CD14-positive monocyte (primary cell): ENCODE data around the gene EMILIN1. TPM values are rescaled to one million over a fixed set of nuclear protein-coding genes. Genes with fewer than 3 reads are reported as not detected.

ENCODE experiments used
- DNase-seq, 3 donors: peaks; one replicate each; pipeline ENCODE4 v3.0.0-alpha.2; 2011 to 2022
- H2AFZ ChIP-seq: 2 replicates; pipeline ENCODE4 v1.6.0; 2012; ENCODE audit warnings: mild to moderate bottlenecking, low read depth, low read length, inconsistent platforms; ENCODE audit not compliant: insufficient read depth, poor library complexity, severe bottlenecking
- H3K27ac ChIP-seq, 2 donors: 1 replicate in 1 of 2; 2 replicates in 1 of 2; pipeline ENCODE4 v1.5.1; 2012 to 2013; ENCODE audit warnings: low read length in 2 of 2, control low read depth in 1 of 2, inconsistent platforms in 1 of 2, low read depth in 1 of 2, mild to moderate bottlenecking in 1 of 2
- H3K27me3 ChIP-seq, 2 donors: one replicate each; pipeline versions ENCODE4 v1.6.0 to v1.6.1; 2011 to 2013; ENCODE audit warnings: low read length in 2 of 2; ENCODE audit not compliant: control insufficient read depth in 2 of 2, insufficient read depth in 2 of 2
- H3K36me3 ChIP-seq, 2 donors: replicated peaks in 1 of 2; 1 replicate in 1 of 2; 2 replicates in 1 of 2; pipeline versions ENCODE4 v1.5.1 to v1.6.1; 2012 to 2013; ENCODE audit warnings: low read length in 2 of 2, control low read depth in 1 of 2, inconsistent platforms in 1 of 2, mild to moderate bottlenecking in 1 of 2; ENCODE audit not compliant: insufficient read depth in 2 of 2, control insufficient read depth in 1 of 2
- H3K4me1 ChIP-seq, 2 donors: 1 replicate in 1 of 2; 2 replicates in 1 of 2; pipeline versions ENCODE4 v1.5.1 to v1.6.1; 2012 to 2013; ENCODE audit warnings: low read length in 2 of 2, control low read depth in 1 of 2, inconsistent platforms in 1 of 2, mild to moderate bottlenecking in 1 of 2, moderate library complexity in 1 of 2; ENCODE audit not compliant: insufficient read depth in 2 of 2, control insufficient read depth in 1 of 2
- H3K4me2 ChIP-seq: replicated peaks from 2 replicates; pipeline ENCODE3; 2012; ENCODE audit warnings: low read length, moderate library complexity, mild to moderate bottlenecking; ENCODE audit not compliant: poor library complexity, severe bottlenecking; ENCODE audit errors: extremely low read depth
- H3K4me3 ChIP-seq, 3 experiments: fragments of 200-600 bp in 1 of 3; sonication (generic) in 1 of 3; replicated peaks in 1 of 3; 1 replicate in 2 of 3; 2 replicates in 1 of 3; pipeline ENCODE4 v1.5.1; 2011 to 2013; ENCODE audit warnings: low read length in 3 of 3, mild to moderate bottlenecking in 3 of 3, control low read depth in 2 of 3, low read depth in 2 of 3, inconsistent platforms in 1 of 3, moderate library complexity in 1 of 3
- H3K79me2 ChIP-seq: 2 replicates; pipeline ENCODE4 v1.6.0; 2012; ENCODE audit warnings: mild to moderate bottlenecking, control low read depth, inconsistent platforms, low read length, moderate library complexity; ENCODE audit not compliant: insufficient read depth
- H3K9ac ChIP-seq: 2 replicates; pipeline ENCODE4 v1.6.0; 2017; ENCODE audit warnings: low read length, mild to moderate bottlenecking; ENCODE audit not compliant: insufficient read depth, poor library complexity, severe bottlenecking
- H3K9me3 ChIP-seq, 2 donors: replicated peaks in 1 of 2; 1 replicate in 1 of 2; 2 replicates in 1 of 2; pipeline versions ENCODE4 v1.5.1 to v1.6.1; 2012 to 2013; ENCODE audit warnings: low read length in 2 of 2, control low read depth in 1 of 2; ENCODE audit not compliant: control insufficient read depth in 1 of 2, insufficient read depth in 1 of 2
- H4K20me1 ChIP-seq: 2 replicates; pipeline ENCODE4 v1.6.0; 2012; ENCODE audit warnings: mild to moderate bottlenecking, low read length, control low read depth, moderate library complexity; ENCODE audit not compliant: insufficient read depth
- H3K27ac Mint-ChIP-seq, 7 donors: one replicate each; pipeline ENCODE4 v1.8.0; 2020; ENCODE audit warnings: mild to moderate bottlenecking in 7 of 7, mixed read lengths in 7 of 7, moderate library complexity in 6 of 7, inconsistent platforms in 2 of 7
- H3K27me3 Mint-ChIP-seq, 3 donors: one replicate each; pipeline ENCODE4 v1.8.0; 2021 to 2022; ENCODE audit warnings: low read depth in 3 of 3, mild to moderate bottlenecking in 3 of 3, mixed read lengths in 3 of 3, moderate library complexity in 3 of 3, inconsistent platforms in 1 of 3
- H3K36me3 Mint-ChIP-seq, 2 donors: one replicate each; pipeline ENCODE4 v1.8.0; 2020; ENCODE audit warnings: mixed read lengths in 2 of 2, inconsistent platforms in 1 of 2, mild to moderate bottlenecking in 1 of 2
- H3K4me1 Mint-ChIP-seq: one replicate; pipeline ENCODE4 v1.8.0; 2020; ENCODE audit warnings: mild to moderate bottlenecking, mixed read lengths
- H3K4me3 Mint-ChIP-seq, 2 donors: one replicate each; pipeline ENCODE4 v1.8.0; 2020; ENCODE audit warnings: mild to moderate bottlenecking in 2 of 2, mixed read lengths in 2 of 2, moderate library complexity in 1 of 2
- H3K9me3 Mint-ChIP-seq, 7 donors: one replicate each; pipeline ENCODE4 v1.8.0; 2020 to 2022; ENCODE audit warnings: mixed read lengths in 7 of 7, mild to moderate bottlenecking in 6 of 7, moderate library complexity in 6 of 7, inconsistent platforms in 2 of 7
- CTCF ChIP-seq: fragments of 200-600 bp; IDR thresholded peaks from one replicate; pipeline ENCODE4 v1.8.0; 2022; ENCODE audit warnings: antibody characterized with exemption, mild to moderate bottlenecking
- WGBS: methylation state at CpG from one replicate; pipeline ENCODE4 v1.1.5; 2013; ENCODE audit warnings: missing lambda C conversion rate; ENCODE audit not compliant: insufficient coverage; 5-methylcytosine and 5-hydroxymethylcytosine counted together
- intact Hi-C, 2 donors: fragments of 100-400 bp; cut with micrococcal nuclease; formaldehyde crosslinking; loops; one replicate each; pipeline versions ENCODE4 v1.15.0 to v1.15.1; 2023
- polyA plus RNA-seq, 3 donors: library from polyadenylated mRNA; depleted of rRNA in 1 of 3; unstranded in 2 of 3; stranded (reverse) in 1 of 3; fragments of 300-500 nt in 2 of 3; fragments of >200 nt in 1 of 3; fragmentation: Illumina TruSeq in 2 of 3; gene quantifications; 1 replicate in 2 of 3; 2 replicates in 1 of 3; pipeline ENCODE4 v1.2.3, GENCODE V29; 2012 to 2021

EMILIN1 gene
- polyA plus RNA-seq, 3 donors: 0.43 to 1.0 (median 0.44) TPM

DNA sequence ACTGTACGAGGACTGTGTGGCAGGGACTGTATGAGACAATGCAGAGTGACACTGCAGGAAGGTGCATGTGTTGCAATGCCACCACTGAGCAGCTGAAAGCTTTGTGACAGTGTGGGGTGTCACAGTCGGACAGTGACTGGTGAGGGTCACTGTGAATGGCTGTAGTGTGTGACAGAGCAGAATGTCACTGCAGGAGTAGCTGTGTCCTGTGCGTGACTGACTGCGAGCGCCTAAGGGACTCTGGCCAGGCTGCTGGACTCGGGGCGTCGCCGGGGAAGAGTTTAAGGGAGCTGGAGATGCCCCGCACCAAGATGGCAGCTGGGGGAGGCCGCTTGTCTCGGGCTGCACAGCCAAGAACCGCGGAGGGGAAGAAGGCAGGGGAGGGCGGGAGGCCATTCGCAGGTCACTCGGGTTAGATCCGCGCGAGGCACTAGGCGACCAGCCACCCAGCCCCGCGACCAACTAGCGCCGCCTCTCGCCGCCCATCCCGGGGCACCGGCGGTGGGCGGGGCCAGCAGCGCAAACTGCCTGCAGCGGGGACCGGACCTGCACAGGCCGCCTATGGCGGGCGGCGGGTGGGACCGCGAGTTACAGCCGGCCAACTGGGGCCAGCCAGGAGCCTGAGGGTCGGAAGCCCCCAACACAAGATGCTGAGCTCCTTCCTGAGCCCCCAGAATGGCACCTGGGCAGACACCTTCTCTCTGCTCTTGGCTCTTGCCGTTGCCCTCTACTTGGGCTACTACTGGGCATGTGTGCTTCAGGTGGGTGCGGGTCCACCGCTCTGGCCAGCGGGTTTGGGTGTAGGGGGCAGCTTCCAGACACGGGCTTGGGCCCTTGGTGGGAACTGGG is 45.1 kb downstream of the EMILIN1 start, which contains the start of gene ABHD1:
ABHD1 (plus strand) TSS at position 514 of the 849 bp plus-strand sequence; CDS start at position 648, 134 bp downstream.
- peak within 1 kb of the TSS; percentile 91 to 96 for H3K4me3 Mint-ChIP-seq
- intact Hi-C loops: no loop called here
- H3K9me3 ChIP-seq: no peaks in the 10 kb centered on the region
- no peaks in the 10 kb centered on the region for H3K79me2 ChIP-seq
- peak within 1 kb of the TSS; percentile 83 for H3K9ac ChIP-seq
- peak within 1 kb of the TSS; percentile 90 for H2AFZ ChIP-seq
- TF ChIP-seq CTCF: no peak
- peak within 1 kb of the TSS; percentile 76 for H3K4me2 ChIP-seq
- H3K27me3 Mint-ChIP-seq: peaks cover 12 to 16% (median 14%) of the 10 kb centered on the region in 3 donors
- WGBS: 4% methylated on average over 45 of the region's 47 CpGs
- no peaks in the 10 kb centered on the region for H4K20me1 ChIP-seq
- H3K36me3 ChIP-seq: no peaks in the 10 kb centered on the region
- peaks cover 3 to 4% of the 10 kb centered on the region in 2 donors for H3K36me3 Mint-ChIP-seq
- peaks cover 7 to 15% of the 10 kb centered on the region in 2 donors for H3K27me3 ChIP-seq
- DNase-seq: peak; percentile 92 to 96 (median 93)
- peak within 1 kb of the TSS; percentile 59 to 79 (median 70) for H3K4me3 ChIP-seq
- H3K4me1 Mint-ChIP-seq: peaks cover 28% of the 10 kb centered on the region
- peaks cover 28 to 32% of the 10 kb centered on the region in 2 donors for H3K4me1 ChIP-seq
- H3K27ac ChIP-seq: peak within 1 kb of the TSS; percentile 87 to 90
- H3K27ac Mint-ChIP-seq: peak within 1 kb of the TSS; percentile 96 to 98 (median 97)
- H3K9me3 Mint-ChIP-seq: peaks cover 0 to 7% (median 4%) of the 10 kb centered on the region in 7 donors

DNA sequence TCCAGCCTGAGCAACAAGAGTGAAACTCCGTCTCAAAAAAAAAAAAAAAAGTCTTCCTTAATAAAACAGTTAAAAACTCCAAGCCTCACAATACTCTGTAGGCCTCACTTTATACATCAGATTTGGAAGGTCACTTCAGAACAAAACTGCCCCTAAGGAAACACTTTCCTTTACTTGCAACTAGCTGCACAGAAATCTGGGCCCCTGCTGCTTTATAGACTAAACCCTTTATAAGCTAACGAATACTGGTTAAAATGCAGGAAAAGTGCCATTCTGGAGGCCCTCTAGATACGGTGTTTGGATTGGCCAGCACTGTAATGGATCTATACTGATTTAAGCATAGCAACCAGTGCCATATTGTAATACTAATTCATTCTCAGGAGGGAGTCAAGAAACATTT is 46.7 kb downstream of the EMILIN1 start:
- Mint-ChIP-seq H3K9me3 (peaks cover 0 to 2% (median 0%) of the 10 kb centered on the region in 7 donors), H3K4me3 (no peak overlapping the region), H3K27ac (no peak overlapping the region), H3K27me3 (peaks cover 0 to 2% (median 2%) of the 10 kb centered on the region in 3 donors), H3K4me1 (peaks cover 22% of the 10 kb centered on the region), H3K36me3 (peaks cover 10 to 11% of the 10 kb centered on the region in 2 donors)
- H4K20me1 ChIP-seq: no peaks in the 10 kb centered on the region
- TF ChIP-seq CTCF: no peak
- H3K9me3 ChIP-seq: no peaks in the 10 kb centered on the region
- 100% methylated on average over 1 of the region's 3 CpGs for WGBS
- no peaks in the 10 kb centered on the region for H3K79me2 ChIP-seq
- H3K27me3 ChIP-seq: peaks cover 0 to 3% of the 10 kb centered on the region in 2 donors
- H3K36me3 ChIP-seq: peaks cover 6 to 14% of the 10 kb centered on the region in 2 donors
- DNase-seq: no peak
- no peak overlapping the region for H2AFZ ChIP-seq
- no peak overlapping the region for H3K9ac ChIP-seq
- no peak overlapping the region for H3K4me3 ChIP-seq
- H3K4me1 ChIP-seq: peaks cover 23 to 24% of the 10 kb centered on the region in 2 donors
- no peak overlapping the region for H3K4me2 ChIP-seq
- no peak overlapping the region for H3K27ac ChIP-seq
- intact Hi-C loops: no loop called here
